HCT116 (cell line): Measurements from ENCODE around the gene MYRF. TPM values are rescaled to one million over a fixed set of nuclear protein-coding genes. Genes with fewer than 3 reads are reported as not detected.

ENCODE experiments used
- ATAC-seq: fragments of 200-7000 bp; cut with Tn5 transposase; 2 replicates; pipeline ENCODE4 v1.9.1; 2020; ENCODE audit warnings: mild to moderate bottlenecking, moderate library complexity
- BruUV-seq: library from RNA; stranded (reverse); fragments of 400-500 nt; replicated peaks from 2 replicates; lab custom pipeline; 2021; lab: Mats Ljungman, UMichigan
- CTCF ChIA-PET: fragments of 300-600 bp; sonication (Branson Sonifier 250); formaldehyde crosslinking; loops from one replicate; lab custom pipeline; 2021; ENCODE audit warnings: antibody characterized with exemption; lab: Charles Lee
- POLR2A ChIA-PET: fragments of 300-600, 350-600 bp; sonication (Branson Sonifier 250); formaldehyde crosslinking; loops from one replicate; lab custom pipeline; 2021; ENCODE audit warnings: antibody characterized with exemption; lab: Charles Lee
- RAD21 ChIA-PET, 2 experiments: fragments of 300-600 bp; sonication (Branson Sonifier 250); formaldehyde crosslinking; loops; one replicate each; lab custom pipeline; 2023; ENCODE audit warnings: low total read pairs in 2 of 2; ENCODE audit not compliant: uncharacterized antibody in 2 of 2, unreplicated experiment in 2 of 2, low non-redundant PET in 1 of 2; lab: Charles Lee
- DNase-seq: peaks from one replicate; pipeline ENCODE4 v3.0.0-alpha.2; 2010; ENCODE audit warnings: low read depth, low spot score
- H2AFZ ChIP-seq: fragments of 200-600 bp; shearing (Covaris generic), sonication (generic); 2 replicates; pipeline ENCODE4 v1.6.1; 2017; ENCODE audit warnings: low read depth, mixed run types, mixed read lengths, antibody characterized with exemption, low read length; ENCODE audit not compliant: poor library complexity, severe bottlenecking
- H3K27ac ChIP-seq: 2 replicates; pipeline ENCODE4 v1.5.1; 2012; ENCODE audit warnings: low read depth, low read length
- H3K27me3 ChIP-seq: fragments of 200-600 bp; sonication (generic); 2 replicates; pipeline ENCODE4 v1.6.1; 2016; ENCODE audit warnings: mixed run types, low read length, mixed read lengths; ENCODE audit not compliant: insufficient read depth
- H3K36me3 ChIP-seq, 2 experiments: fragments of 200-500 bp in 1 of 2; fragments of 200-600 bp in 1 of 2; sonication (Bioruptor generic) in 1 of 2; sonication (generic) in 1 of 2; 2 replicates each; pipeline versions ENCODE4 v1.5.1 to v1.6.1; 2014 to 2016; ENCODE audit warnings: low read length in 2 of 2, inconsistent platforms in 1 of 2, mixed read lengths in 1 of 2, mixed run types in 1 of 2; ENCODE audit not compliant: insufficient read depth in 2 of 2, control insufficient read depth in 1 of 2
- H3K4me1 ChIP-seq, 2 experiments: fragments of 200-600 bp in 1 of 2; sonication (generic) in 1 of 2; 2 replicates each; pipeline versions ENCODE4 v1.5.1 to v1.6.1; 2012 to 2017; ENCODE audit warnings: low read length in 2 of 2, inconsistent platforms in 1 of 2, mild to moderate bottlenecking in 1 of 2, mixed read lengths in 1 of 2, mixed run types in 1 of 2, moderate library complexity in 1 of 2; ENCODE audit not compliant: insufficient read depth in 2 of 2, control insufficient read depth in 1 of 2
- H3K4me2 ChIP-seq: fragments of 200-600 bp; sonication (generic); 2 replicates; pipeline ENCODE4 v1.6.1; 2017; ENCODE audit warnings: mixed run types, low read length, mixed read lengths
- H3K4me3 ChIP-seq, 2 experiments: fragments of 200-600 bp in 1 of 2; sonication (generic) in 1 of 2; replicated peaks in 1 of 2; 2 replicates each; pipeline ENCODE4 v1.5.1; 2011 to 2016; ENCODE audit warnings: low read length in 2 of 2, control low read depth in 1 of 2, low read depth in 1 of 2, mild to moderate bottlenecking in 1 of 2, mixed read lengths in 1 of 2, mixed run types in 1 of 2
- H3K79me2 ChIP-seq: fragments of 200-600 bp; sonication (generic); 2 replicates; pipeline ENCODE4 v1.6.1; 2017; ENCODE audit warnings: mild to moderate bottlenecking, mixed run types, low read length, moderate library complexity, mixed read lengths; ENCODE audit not compliant: insufficient read depth
- H3K9ac ChIP-seq: fragments of 200-600 bp; sonication (generic); 2 replicates; pipeline ENCODE4 v1.6.1; 2016; ENCODE audit warnings: low read length, mixed read lengths
- H3K9me2 ChIP-seq: fragments of 200-600 bp; sonication (generic), shearing (Covaris generic); 2 replicates; pipeline ENCODE4 v1.6.1; 2017; ENCODE audit warnings: mixed run types, mild to moderate bottlenecking, moderate library complexity; ENCODE audit not compliant: insufficient read depth
- H3K9me3 ChIP-seq, 2 experiments: fragments of 200-500 bp in 1 of 2; fragments of 200-600 bp in 1 of 2; sonication (Bioruptor generic) in 1 of 2; sonication (generic) in 1 of 2; 2 replicates each; pipeline ENCODE4 v1.6.1; 2014 to 2017; ENCODE audit warnings: low read length in 2 of 2, mixed read lengths in 2 of 2, inconsistent platforms in 1 of 2, low read depth in 1 of 2, mild to moderate bottlenecking in 1 of 2, mixed run types in 1 of 2, moderate library complexity in 1 of 2; ENCODE audit not compliant: control insufficient read depth in 1 of 2, insufficient read depth in 1 of 2
- H4K20me1 ChIP-seq: fragments of 200-600 bp; sonication (generic), shearing (Covaris generic); 2 replicates; pipeline ENCODE4 v1.6.1; 2017; ENCODE audit warnings: mixed run types, mild to moderate bottlenecking, moderate library complexity; ENCODE audit not compliant: insufficient read depth
- CTCF ChIP-seq, 3 experiments: fragments of 200-600 bp in 1 of 3; sonication (generic) in 1 of 3; IDR thresholded peaks in 2 of 3; conservative IDR thresholded peaks in 1 of 3; 2 replicates each; pipeline ENCODE4 v1.5.1; 2012 to 2017; ENCODE audit warnings: low read depth in 2 of 3, low read length in 2 of 3, antibody characterized with exemption in 1 of 3, borderline replicate concordance in 1 of 3, control low read depth in 1 of 3, mild to moderate bottlenecking in 1 of 3, mixed read lengths in 1 of 3, mixed run types in 1 of 3, moderate library complexity in 1 of 3; ENCODE audit not compliant: insufficient read depth in 1 of 3
- ELF1 ChIP-seq: IDR thresholded peaks from 2 replicates; pipeline ENCODE4 v1.6.1; 2012; ENCODE audit warnings: low read depth, borderline replicate concordance
- ZFX ChIP-seq: fragments of 450-650 bp; IDR thresholded peaks from 2 replicates; pipeline ENCODE4 v1.6.1; 2017
- intact Hi-C: fragments of 100-400 bp; cut with micrococcal nuclease; formaldehyde crosslinking; loops from 2 replicates; pipeline ENCODE4 v1.10.0; 2022
- total RNA-seq: library from RNA; stranded (reverse); gene quantifications from one replicate; pipeline ENCODE4 v1.2.1, GENCODE V29; 2021; ENCODE audit not compliant: unreplicated experiment

The MYRF gene
- total RNA-seq, 1 experiment from 2014 or later, result 52.3 TPM

- no peaks in the 10 kb centered on the region for H3K9me2 ChIP-seq
- ATAC-seq, result peak; percentile 83
- TF ChIP-seq CTCF (IDR thresholded peaks at IDR 0.05 in 2 of 3, conservative IDR thresholded peaks at IDR 0.05 in 1 of 3; ENCODE audit: borderline replicate concordance in 1 of 3, insufficient read depth in 1 of 3, low read depth in 2 of 3, low read length in 2 of 3) (peak in 2 of 3 experiments; percentile 85 to 94; a peak in 4 of 6 replicates), ELF1 (no peak), ZFX (peak; percentile 34; the same call in 1 of the 2 replicates)
- TF ChIP-seq, all 23 proteins: peak for 2
- Histone ChIP-seq H3K79me2 (no peaks in the 10 kb centered on the region), H3K4me3 (no peak overlapping the region), H4K20me1 (no peaks in the 10 kb centered on the region), H3K27ac (peak overlapping the region; percentile 21; the same call in 1 of the 2 replicates), H3K4me1 (peaks cover 6 to 24% of the 10 kb centered on the region in 2 experiments; a peak in 2 of 4 replicates), H3K9me3 (no peaks in the 10 kb centered on the region), H3K36me3 (no peaks in the 10 kb centered on the region), H3K9ac (no peak overlapping the region), H3K4me2 (peak overlapping the region; percentile 27), H3K27me3 (no peaks in the 10 kb centered on the region), H2AFZ (no peak overlapping the region)
- CTCF ChIA-PET, result interaction anchor here (0.6 to 2.0 kb wide), 23 partner anchors 9 to 365 kb away, joined by 3 to 20 read pairs (median 6); partner anchors contain the start of genes FEN1 and TMEM258
- RAD21 ChIA-PET, result interaction anchor here (0.6 to 1.7 kb wide), 9 partner anchors 18 to 361 kb away, joined by 3 to 8 read pairs (median 4); no protein-coding TSS in a partner anchor
- intact Hi-C loops, result loop anchor here (1.0 to 2.0 kb wide), 3 partner anchors 29 to 361 kb away; no protein-coding TSS in a partner anchor
- POLR2A ChIA-PET, result interaction anchor here (0.7 to 1.1 kb wide), 2 partner anchors 14 to 32 kb away, joined by 3 read pairs; no protein-coding TSS in a partner anchor
- DNase-seq, result peak; percentile 48
- no TSS peak for BruUV-seq
Observed at GRCh38 chr11:61747192-61747966, 5.1 kb upstream of the MYRF start.
